Panc1 (cell line): Measurements from ENCODE around the gene CCNYL1. TPM values are rescaled to one million over a fixed set of nuclear protein-coding genes. Genes with fewer than 3 reads are reported as not detected.

Source experiments
- ATAC-seq: fragments of 200-7000 bp; cut with Tn5 transposase; 2 replicates; pipeline ENCODE4 v1.9.1; 2020; ENCODE audit warnings: mild to moderate bottlenecking, moderate library complexity
- BruUV-seq: library from RNA; stranded (reverse); fragments of 400-500 nt; replicated peaks from 2 replicates; lab custom pipeline; 2021; lab: Mats Ljungman, UMichigan
- CTCF ChIA-PET: fragments of 300-600 bp; sonication (Branson Sonifier 250); formaldehyde crosslinking; loops from one replicate; lab custom pipeline; 2022; ENCODE audit warnings: antibody characterized with exemption; lab: Charles Lee
- POLR2A ChIA-PET: fragments of 300-600 bp; sonication (Branson Sonifier 250); formaldehyde crosslinking; loops from one replicate; lab custom pipeline; 2022; ENCODE audit warnings: antibody characterized with exemption; lab: Charles Lee
- DNase-seq: peaks from one replicate; pipeline ENCODE4 v3.0.0-alpha.2; 2010; ENCODE audit warnings: low read depth, low spot score
- H3K27ac ChIP-seq: 2 replicates; pipeline ENCODE4 v1.5.1; 2011; ENCODE audit warnings: mild to moderate bottlenecking, low read length, inconsistent platforms
- H3K27me3 ChIP-seq: fragments of 200-500 bp; sonication (Bioruptor generic); 2 replicates; pipeline ENCODE4 v1.6.0; 2014; ENCODE audit warnings: low read length, inconsistent platforms; ENCODE audit not compliant: control insufficient read depth, insufficient read depth
- H3K36me3 ChIP-seq: fragments of 200-500 bp; sonication (Bioruptor generic); 2 replicates; pipeline ENCODE4 v1.5.1; 2014; ENCODE audit warnings: inconsistent platforms, mild to moderate bottlenecking, low read length, moderate library complexity; ENCODE audit not compliant: control insufficient read depth, insufficient read depth
- H3K4me1 ChIP-seq: 2 replicates; pipeline ENCODE4 v1.5.1; 2011; ENCODE audit warnings: inconsistent platforms, mild to moderate bottlenecking, low read length, moderate library complexity; ENCODE audit not compliant: control insufficient read depth, insufficient read depth
- H3K4me3 ChIP-seq, 2 experiments: 2 replicates each; pipeline ENCODE4 v1.5.1; 2011 to 2012; ENCODE audit warnings: low read depth in 2 of 2, low read length in 2 of 2, mild to moderate bottlenecking in 2 of 2, inconsistent platforms in 1 of 2, moderate library complexity in 1 of 2
- H3K9me3 ChIP-seq: fragments of 200-500 bp; sonication (Bioruptor generic); 2 replicates; pipeline ENCODE4 v1.5.1; 2014; ENCODE audit warnings: low read depth, mild to moderate bottlenecking, inconsistent platforms, low read length, moderate library complexity; ENCODE audit not compliant: control insufficient read depth, insufficient read depth
- POLR2AphosphoS5 ChIP-seq: IDR thresholded peaks from 2 replicates; pipeline ENCODE4 v1.6.1; 2012; ENCODE audit warnings: mild to moderate bottlenecking, low read depth, low read length, moderate library complexity
- SIN3A ChIP-seq: IDR thresholded peaks from 2 replicates; pipeline ENCODE4 v1.6.1; 2012; ENCODE audit warnings: low read depth, mild to moderate bottlenecking, low read length, moderate library complexity, borderline replicate concordance; ENCODE audit not compliant: insufficient read depth
- TCF7L2 ChIP-seq: IDR thresholded peaks from 2 replicates; pipeline ENCODE4 v1.6.1; 2011; ENCODE audit warnings: mild to moderate bottlenecking, low read depth, low read length, inconsistent platforms
- in situ Hi-C: cut with HindIII; loops from 2 replicates; pipeline ENCODE4 v1.10.0; 2016; ENCODE audit warnings: low sequenced_read_pairs, low pct_unique_long_range_greater_than_20kb
- intact Hi-C: fragments of 100-400 bp; cut with micrococcal nuclease; formaldehyde crosslinking; loops from one replicate; pipeline ENCODE4 v1.10.0; 2022; ENCODE audit not compliant: unreplicated experiment
- total RNA-seq: library from RNA; stranded (reverse); gene quantifications from one replicate; pipeline ENCODE4 v1.2.1, GENCODE V29; 2021; ENCODE audit not compliant: unreplicated experiment
- TF ChIP-seq, protein P1 (sequence below), 2 experiments: IDR thresholded peaks; 2 replicates each; pipeline ENCODE4 v1.6.1; 2011 to 2012; ENCODE audit warnings: low read depth in 2 of 2, control low read depth in 1 of 2, low read length in 1 of 2, mild to moderate bottlenecking in 1 of 2, moderate library complexity in 1 of 2; ENCODE audit not compliant: insufficient read depth in 1 of 2
- TF ChIP-seq, protein P2 (sequence below): fragments of 450-650 bp; IDR thresholded peaks from 2 replicates; pipeline ENCODE4 v1.5.1; 2017; ENCODE audit warnings: mild to moderate bottlenecking

The CCNYL1 gene
- total RNA-seq, 1 experiment from 2014 or later = 31.4 TPM

DNA sequence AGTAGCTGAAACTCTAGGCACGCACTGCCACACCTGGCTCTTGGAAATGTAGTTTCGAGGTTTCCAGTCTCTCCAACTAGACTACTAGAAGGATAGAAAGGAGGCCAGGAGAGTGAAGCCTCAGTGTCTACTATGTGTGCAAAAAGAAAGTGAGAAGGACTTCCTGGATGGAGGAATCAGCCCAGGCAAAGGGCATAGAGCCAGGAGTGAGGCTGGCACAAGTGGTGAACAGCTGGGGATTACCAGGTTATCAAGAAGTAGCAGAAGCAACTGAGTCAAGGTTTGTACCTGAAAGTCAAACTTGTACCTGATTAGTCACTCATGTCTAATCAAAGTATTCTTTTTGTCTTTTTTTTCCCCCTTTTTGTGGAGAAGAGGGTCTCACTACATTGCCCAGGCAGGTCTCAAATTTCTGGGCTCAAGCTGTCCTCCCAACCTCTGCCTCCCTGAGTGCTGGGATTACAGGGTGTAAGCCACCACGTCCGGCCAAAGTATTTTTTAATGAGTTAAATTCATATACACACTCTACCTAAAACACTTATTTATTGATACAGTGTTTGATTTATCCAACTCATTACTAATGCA, 67.0 kb downstream of the CCNYL1 start:
- ChIA-PET POLR2A (no interaction called here), CTCF (no interaction called here)
- in situ Hi-C loops (no loop called here), intact Hi-C loops (no loop called here)
- DNase-seq = no peak
- no TSS peak for BruUV-seq
- no peaks in the 10 kb centered on the region for H3K4me1 ChIP-seq
- ATAC-seq = 0 out of 2 replicates have a peak, but pooled peaks have one; percentile 12
- TF ChIP-seq POLR2AphosphoS5 (no peak), TCF7L2 (no peak)
- TF ChIP-seq, protein P1, sequence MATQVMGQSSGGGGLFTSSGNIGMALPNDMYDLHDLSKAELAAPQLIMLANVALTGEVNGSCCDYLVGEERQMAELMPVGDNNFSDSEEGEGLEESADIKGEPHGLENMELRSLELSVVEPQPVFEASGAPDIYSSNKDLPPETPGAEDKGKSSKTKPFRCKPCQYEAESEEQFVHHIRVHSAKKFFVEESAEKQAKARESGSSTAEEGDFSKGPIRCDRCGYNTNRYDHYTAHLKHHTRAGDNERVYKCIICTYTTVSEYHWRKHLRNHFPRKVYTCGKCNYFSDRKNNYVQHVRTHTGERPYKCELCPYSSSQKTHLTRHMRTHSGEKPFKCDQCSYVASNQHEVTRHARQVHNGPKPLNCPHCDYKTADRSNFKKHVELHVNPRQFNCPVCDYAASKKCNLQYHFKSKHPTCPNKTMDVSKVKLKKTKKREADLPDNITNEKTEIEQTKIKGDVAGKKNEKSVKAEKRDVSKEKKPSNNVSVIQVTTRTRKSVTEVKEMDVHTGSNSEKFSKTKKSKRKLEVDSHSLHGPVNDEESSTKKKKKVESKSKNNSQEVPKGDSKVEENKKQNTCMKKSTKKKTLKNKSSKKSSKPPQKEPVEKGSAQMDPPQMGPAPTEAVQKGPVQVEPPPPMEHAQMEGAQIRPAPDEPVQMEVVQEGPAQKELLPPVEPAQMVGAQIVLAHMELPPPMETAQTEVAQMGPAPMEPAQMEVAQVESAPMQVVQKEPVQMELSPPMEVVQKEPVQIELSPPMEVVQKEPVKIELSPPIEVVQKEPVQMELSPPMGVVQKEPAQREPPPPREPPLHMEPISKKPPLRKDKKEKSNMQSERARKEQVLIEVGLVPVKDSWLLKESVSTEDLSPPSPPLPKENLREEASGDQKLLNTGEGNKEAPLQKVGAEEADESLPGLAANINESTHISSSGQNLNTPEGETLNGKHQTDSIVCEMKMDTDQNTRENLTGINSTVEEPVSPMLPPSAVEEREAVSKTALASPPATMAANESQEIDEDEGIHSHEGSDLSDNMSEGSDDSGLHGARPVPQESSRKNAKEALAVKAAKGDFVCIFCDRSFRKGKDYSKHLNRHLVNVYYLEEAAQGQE (IDR thresholded peaks at IDR 0.05; ENCODE audit: insufficient read depth in 1 of 2, low read depth in 2 of 2, low read length in 1 of 2) = no peak
- TF ChIP-seq, protein P2, sequence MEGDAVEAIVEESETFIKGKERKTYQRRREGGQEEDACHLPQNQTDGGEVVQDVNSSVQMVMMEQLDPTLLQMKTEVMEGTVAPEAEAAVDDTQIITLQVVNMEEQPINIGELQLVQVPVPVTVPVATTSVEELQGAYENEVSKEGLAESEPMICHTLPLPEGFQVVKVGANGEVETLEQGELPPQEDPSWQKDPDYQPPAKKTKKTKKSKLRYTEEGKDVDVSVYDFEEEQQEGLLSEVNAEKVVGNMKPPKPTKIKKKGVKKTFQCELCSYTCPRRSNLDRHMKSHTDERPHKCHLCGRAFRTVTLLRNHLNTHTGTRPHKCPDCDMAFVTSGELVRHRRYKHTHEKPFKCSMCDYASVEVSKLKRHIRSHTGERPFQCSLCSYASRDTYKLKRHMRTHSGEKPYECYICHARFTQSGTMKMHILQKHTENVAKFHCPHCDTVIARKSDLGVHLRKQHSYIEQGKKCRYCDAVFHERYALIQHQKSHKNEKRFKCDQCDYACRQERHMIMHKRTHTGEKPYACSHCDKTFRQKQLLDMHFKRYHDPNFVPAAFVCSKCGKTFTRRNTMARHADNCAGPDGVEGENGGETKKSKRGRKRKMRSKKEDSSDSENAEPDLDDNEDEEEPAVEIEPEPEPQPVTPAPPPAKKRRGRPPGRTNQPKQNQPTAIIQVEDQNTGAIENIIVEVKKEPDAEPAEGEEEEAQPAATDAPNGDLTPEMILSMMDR = no peak
- H3K27ac ChIP-seq = no peak overlapping the region
- no peaks in the 10 kb centered on the region for H3K36me3 ChIP-seq
- H3K27me3 ChIP-seq = no peaks in the 10 kb centered on the region
- H3K4me3 ChIP-seq = no peak overlapping the region
- no peaks in the 10 kb centered on the region for H3K9me3 ChIP-seq

DNA sequence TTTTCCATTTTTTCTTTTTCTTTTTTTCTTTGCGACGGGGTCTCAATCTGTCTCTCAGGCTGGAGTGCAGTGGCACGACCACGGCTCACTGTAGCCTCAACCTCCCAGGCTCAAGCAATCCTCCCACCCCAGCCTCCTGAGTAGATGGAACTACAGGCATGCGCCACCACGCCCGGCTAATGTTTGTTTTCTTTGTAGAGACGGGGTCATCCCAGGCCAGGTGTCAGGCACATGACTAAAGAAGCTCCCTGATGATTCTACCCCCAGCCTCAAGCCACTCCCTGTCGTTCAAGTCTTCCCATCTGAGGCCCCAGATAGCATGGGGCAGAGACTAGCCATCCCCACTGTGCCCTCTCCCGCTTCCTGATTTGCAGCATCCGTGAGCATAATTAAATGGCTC, 68.1 kb downstream of the CCNYL1 start:
- H3K27me3 ChIP-seq = no peaks in the 10 kb centered on the region
- TF ChIP-seq SIN3A = no peak
- TF ChIP-seq, protein P1 (IDR thresholded peaks at IDR 0.05; ENCODE audit: insufficient read depth in 1 of 2, low read depth in 2 of 2, low read length in 1 of 2) = no peak
- TF ChIP-seq TCF7L2 = no peak
- CTCF ChIA-PET = no interaction called here
- POLR2A ChIA-PET = no interaction called here
- in situ Hi-C loops (no loop called here), intact Hi-C loops (no loop called here)
- no peak overlapping the region for H3K4me3 ChIP-seq
- no TSS peak for BruUV-seq
- no peak overlapping the region for H3K27ac ChIP-seq
- H3K4me1 ChIP-seq = no peaks in the 10 kb centered on the region
- ATAC-seq = no peak
- H3K9me3 ChIP-seq = no peaks in the 10 kb centered on the region
- no peaks in the 10 kb centered on the region for H3K36me3 ChIP-seq
- DNase-seq = no peak
